GM12878 (cell line): ENCODE measurements around the gene PEX12. TPM values are rescaled to one million over a fixed set of nuclear protein-coding genes. Genes with fewer than 3 reads are reported as not detected.

Source experiments
- ATAC-seq: fragments of 200-7000 bp; cut with Tn5 transposase; 3 replicates; pipeline ENCODE4 v1.9.1; 2020; ENCODE audit warnings: mild to moderate bottlenecking, moderate library complexity
- BruUV-seq: library from RNA; stranded (reverse); fragments of 400-500 nt; replicated peaks from 2 replicates; lab custom pipeline; 2021; lab: Mats Ljungman, UMichigan
- CTCF ChIA-PET: fragments of 300-600 bp; sonication (Branson Sonifier 250); formaldehyde crosslinking; extraction: SDS; loops from one replicate; lab custom pipeline; 2021; ENCODE audit warnings: inconsistent platforms; lab: Yijun Ruan, JAX
- POLR2A ChIA-PET: fragments of 350-600 bp; formaldehyde crosslinking; extraction: SDS; loops from one replicate; lab custom pipeline; 2021; ENCODE audit warnings: inconsistent platforms; lab: Charles Lee
- RAD21 ChIA-PET: fragments of 300-600 bp; sonication (Branson Sonifier 250); formaldehyde crosslinking; loops from one replicate; lab custom pipeline; 2023; ENCODE audit warnings: antibody characterized with exemption; ENCODE audit not compliant: unreplicated experiment; lab: Charles Lee
- SMC1A ChIA-PET: fragments of 300-600 bp; sonication (Branson Sonifier 250); formaldehyde crosslinking; loops from one replicate; lab custom pipeline; 2023; ENCODE audit not compliant: unreplicated experiment, uncharacterized antibody; lab: Charles Lee
- DNase-seq: peaks from one replicate; pipeline ENCODE4 v3.0.0-alpha.2; 2011; ENCODE audit warnings: low read depth, low spot score
- FAIRE-seq: peaks from 3 replicates; lab custom pipeline; 2011; peaks lifted over from hg19 to GRCh38; lab: Jason Lieb, UNC
- H2AFZ ChIP-seq: 2 replicates; pipeline ENCODE4 v1.6.0; 2011; ENCODE audit warnings: low read depth, low read length, control low read depth; ENCODE audit not compliant: control insufficient read depth
- H3K27ac ChIP-seq: 2 replicates; pipeline ENCODE4 v1.5.1; 2011; ENCODE audit warnings: control low read depth; ENCODE audit not compliant: control insufficient read depth, insufficient read depth
- H3K27me3 ChIP-seq, 2 experiments: replicated peaks in 1 of 2; 2 replicates each; pipeline versions ENCODE4 v1.6.0 to v1.6.1; 2011; ENCODE audit warnings: low read length in 1 of 2; ENCODE audit not compliant: control insufficient read depth in 2 of 2, insufficient read depth in 2 of 2
- H3K36me3 ChIP-seq, 2 experiments: 2 replicates each; pipeline ENCODE4 v1.5.1; 2011; ENCODE audit warnings: low read length in 1 of 2; ENCODE audit not compliant: control insufficient read depth in 2 of 2, insufficient read depth in 2 of 2
- H3K4me1 ChIP-seq: 2 replicates; pipeline ENCODE4 v1.6.1; 2011; ENCODE audit warnings: mild to moderate bottlenecking, low read length, moderate library complexity, mixed read lengths; ENCODE audit not compliant: control insufficient read depth, insufficient read depth
- H3K4me2 ChIP-seq: 2 replicates; pipeline ENCODE4 v1.6.0; 2011; ENCODE audit warnings: control low read depth; ENCODE audit not compliant: control insufficient read depth, insufficient read depth
- H3K4me3 ChIP-seq: fragments of 200-600 bp; sonication (generic); 2 replicates; pipeline ENCODE4 v1.5.1; 2016
- H3K79me2 ChIP-seq: 2 replicates; pipeline ENCODE4 v1.6.0; 2011; ENCODE audit warnings: low read length; ENCODE audit not compliant: control insufficient read depth, insufficient read depth
- H3K9ac ChIP-seq: 2 replicates; pipeline ENCODE4 v1.8.0; 2011; ENCODE audit warnings: low read length, control low read depth, mixed read lengths; ENCODE audit not compliant: control insufficient read depth, insufficient read depth
- H3K9me3 ChIP-seq: replicated peaks from 3 replicates; pipeline ENCODE4 v1.5.1; 2011; ENCODE audit warnings: mild to moderate bottlenecking, low read length; ENCODE audit not compliant: control insufficient read depth, insufficient read depth
- H4K20me1 ChIP-seq: 2 replicates; pipeline ENCODE4 v1.6.0; 2011; ENCODE audit not compliant: control insufficient read depth, insufficient read depth
- BHLHE40 ChIP-seq, 2 experiments: fragments of 450-650 bp in 1 of 2; IDR thresholded peaks; 2 replicates each; pipeline ENCODE4 v1.6.1; 2011 to 2017; ENCODE audit warnings: low read depth in 2 of 2, borderline replicate concordance in 1 of 2, improper control_type of control experiment in 1 of 2, low read length in 1 of 2, mild to moderate bottlenecking in 1 of 2
- GATAD2B ChIP-seq: fragments of 450-650 bp; conservative IDR thresholded peaks from 2 replicates; pipeline ENCODE4 v1.6.1; 2017; ENCODE audit warnings: low read depth, mild to moderate bottlenecking, moderate library complexity
- IRF3 ChIP-seq: fragments of 450-650 bp; IDR thresholded peaks from 2 replicates; pipeline ENCODE4 v1.6.1; 2014; ENCODE audit warnings: mild to moderate bottlenecking
- MAX ChIP-seq: IDR thresholded peaks from 2 replicates; pipeline ENCODE4 v1.6.1; 2012; ENCODE audit warnings: low read depth, low read length, improper control_type of control experiment
- PBX3 ChIP-seq: IDR thresholded peaks from 2 replicates; pipeline ENCODE4 v1.6.1; 2011; ENCODE audit warnings: mild to moderate bottlenecking, low read depth, low read length, moderate library complexity; ENCODE audit not compliant: insufficient replicate concordance
- PKNOX1 ChIP-seq: fragments of 450-650 bp; IDR thresholded peaks from 2 replicates; pipeline ENCODE4 v1.6.1; 2016; ENCODE audit warnings: mild to moderate bottlenecking
- POLR2A ChIP-seq: IDR thresholded peaks from 2 replicates; pipeline ENCODE4 v1.6.1; 2011; ENCODE audit warnings: low read depth, mild to moderate bottlenecking, low read length
- SMAD1 ChIP-seq: fragments of 450-650 bp; IDR thresholded peaks from 2 replicates; pipeline ENCODE4 v1.6.1; 2018; ENCODE audit warnings: mild to moderate bottlenecking, low read depth; ENCODE audit not compliant: partially characterized antibody
- SPI1 ChIP-seq: IDR thresholded peaks from 2 replicates; pipeline ENCODE4 v1.6.1; 2011; ENCODE audit warnings: low read depth, mild to moderate bottlenecking, low read length, moderate library complexity, borderline replicate concordance; ENCODE audit not compliant: insufficient read depth
- STAT3 ChIP-seq: IDR thresholded peaks from 2 replicates; pipeline ENCODE4 v1.6.1; 2011; ENCODE audit warnings: low read depth, low read length, improper control_type of control experiment
- WRNIP1 ChIP-seq: IDR thresholded peaks from 2 replicates; pipeline ENCODE4 v1.6.1; 2011; ENCODE audit warnings: low read depth, low read length, improper control_type of control experiment, borderline replicate concordance
- ZBTB40 ChIP-seq: fragments of 450-650 bp; IDR thresholded peaks from 2 replicates; pipeline ENCODE4 v1.6.1; 2016; ENCODE audit warnings: mild to moderate bottlenecking, moderate library complexity, borderline replicate concordance
- WGBS: methylation state at CpG from one replicate; pipeline ENCODE4 v1.1.6; 2016; ENCODE audit warnings: low lambda C conversion rate; ENCODE audit not compliant: insufficient replicate concordance, insufficient coverage; ENCODE audit errors: missing lambda C conversion rate; 5-methylcytosine and 5-hydroxymethylcytosine counted together
- in situ Hi-C: fragments of 300-500 bp; cut with MboI; formaldehyde crosslinking; loops from 9 replicates; pipeline ENCODE4 v1.14.3; 2018; ENCODE audit warnings: mixed read lengths
- intact Hi-C: fragments of 100-400 bp; cut with micrococcal nuclease; formaldehyde crosslinking; loops from one replicate; pipeline ENCODE4 v1.14.2; 2022; ENCODE audit not compliant: unreplicated experiment
- polyA plus RNA-seq, 11 experiments: library from polyadenylated mRNA; depleted of rRNA in 4 of 11; unstranded in 6 of 11; stranded (reverse) in 5 of 11; fragments of >200 nt; fragmentation: Nextera tagmentation in 4 of 11; fragmentation: Illumina TruSeq in 1 of 11; extraction: Ambion mirVana in 4 of 11; extraction: Trizol in 1 of 11; gene quantifications; 1 replicate in 1 of 11; 2 replicates in 10 of 11; pipeline versions ENCODE4 v1.2.1 to v1.2.3, GENCODE V29; 2011 to 2016; ENCODE audit warnings: inconsistent platforms in 2 of 11, missing spikeins in 2 of 11, low read depth in 1 of 11
- total RNA-seq, 4 experiments: library from RNA; depleted of rRNA in 3 of 4; stranded (reverse); fragments of >200 nt in 3 of 4; fragmentation: Illumina TruSeq in 1 of 4; extraction: Trizol in 1 of 4; gene quantifications; 2 replicates each; pipeline versions ENCODE4 v1.2.1 to v1.2.3, GENCODE V29; 2013 to 2021

The PEX12 gene
- total and polyA plus RNA-seq, 10 of the 15 experiments (the other 5 are each of a cell fraction or from before 2014, with no cell fraction given): 2.9 to 15.8 (median 4.6) TPM

- TF ChIP-seq WRNIP1: no peak
- no peak for TF ChIP-seq SPI1
- no peak for TF ChIP-seq SMAD1
- TF ChIP-seq PKNOX1: no peak
- no peak for TF ChIP-seq GATAD2B
- no peak for TF ChIP-seq BHLHE40 (IDR thresholded peaks at IDR 0.05; ENCODE audit: borderline replicate concordance in 1 of 2, low read depth in 2 of 2, low read length in 1 of 2)
- TF ChIP-seq, all 136 proteins: peak for 0
Observed at GRCh38 chr17:35542990-35543389, 35.4 kb downstream of the PEX12 start (continued).

- Histone ChIP-seq H3K4me3 (peak overlapping the region; percentile 84), H2AFZ (peak overlapping the region; percentile 94)
- RAD21 ChIA-PET: interaction anchor here (1.0 to 1.5 kb wide), 3 partner anchors 37 to 229 kb away, joined by 4 to 10 read pairs (median 5); partner anchors contain the start of genes PEX12 and SLFN13
- TF ChIP-seq ZBTB40 (0 out of 2 replicates have a peak, but pooled peaks have one; percentile 23), IRF3 (no peak), PBX3 (no peak), MAX (no peak), POLR2A (no peak), STAT3 (no peak)
Observed at GRCh38 chr17:35541434-35541833, 36.9 kb downstream of the PEX12 start.

More at GRCh38 chr17:35541434-35541833, 36.9 kb downstream of the PEX12 start:
- Histone ChIP-seq H3K9me3 (no peaks in the 10 kb centered on the region), H4K20me1 (no peaks in the 10 kb centered on the region), H3K9ac (peak overlapping the region; percentile 85), H3K79me2 (peaks cover 37% of the 10 kb centered on the region), H3K4me2 (peak overlapping the region; percentile 85), H3K27ac (peak overlapping the region; percentile 92), H3K4me1 (peaks cover 19% of the 10 kb centered on the region), H3K27me3 (no peaks in the 10 kb centered on the region), H3K36me3 (no peaks in the 10 kb centered on the region)
- no peak for DNase-seq
- BruUV-seq: no TSS peak
- SMC1A ChIA-PET: interaction anchor here (1.0 to 12.6 kb wide), 8 partner anchors 8 to 235 kb away, joined by 3 to 251 read pairs (median 3); no protein-coding TSS in a partner anchor
- ATAC-seq: no peak
- POLR2A ChIA-PET: interaction anchor here (0.6 to 0.9 kb wide), 2 partner anchors 13 to 271 kb away, joined by 3 to 10 read pairs; no protein-coding TSS in a partner anchor
- 0% methylated on average over 1 of the region's 1 CpG for whole genome bisulfite sequencing
- intact Hi-C loops: no loop called here
- CTCF ChIA-PET: interaction anchor here (0.8 to 16.4 kb wide), 6 partner anchors 8 to 400 kb away, joined by 3 to 321 read pairs (median 4); partner anchors contain the start of gene NLE1
- in situ Hi-C loops: no loop called here
- FAIRE-seq: no peak
